Measurements from ENCODE around the gene NRP1.

Gene NRP1

GRCh38 chr10:33260403-33261149 lies 73.9 kb downstream of the NRP1 start:
- no peak for DNase-seq (ENCODE audit: low spot score)

- no peak for DNase-seq (ENCODE audit: low spot score)
These were observed 75.5 kb downstream of the NRP1 start for GRCh38 chr10:33258967-33259366.

GRCh38 chr10:33257439-33258080 lies 76.9 kb downstream of the NRP1 start:
- DNase-seq (ENCODE audit: low spot score) = no peak

GRCh38 chr10:33256458-33256857 lies 78.0 kb downstream of the NRP1 start:
- DNase-seq (ENCODE audit: low spot score) = no peak

GRCh38 chr10:33254556-33255160 lies 79.8 kb downstream of the NRP1 start:
- DNase-seq (ENCODE audit: low spot score) = no peak

- DNase-seq (ENCODE audit: low spot score) = no peak
These were observed 81.1 kb downstream of the NRP1 start for GRCh38 chr10:33253411-33253810.

GRCh38 chr10:33252794-33253203 lies 81.7 kb downstream of the NRP1 start:
- peak; percentile 83 for DNase-seq (ENCODE audit: low spot score)

- DNase-seq (ENCODE audit: low spot score) = no peak
These were observed 82.1 kb downstream of the NRP1 start for GRCh38 chr10:33252324-33252723.

- no peak for DNase-seq (ENCODE audit: low spot score)
These were observed 84.7 kb downstream of the NRP1 start for GRCh38 chr10:33249659-33250345.

GRCh38 chr10:33249137-33249536 lies 85.3 kb downstream of the NRP1 start:
- no peak for DNase-seq (ENCODE audit: low spot score)

GRCh38 chr10:33248638-33249037 lies 85.8 kb downstream of the NRP1 start:
- DNase-seq (ENCODE audit: low spot score) = peak; percentile 65

- DNase-seq (ENCODE audit: low spot score) = no peak
These were observed 87.1 kb downstream of the NRP1 start for GRCh38 chr10:33247221-33247922.

GRCh38 chr10:33245343-33245742 lies 89.1 kb downstream of the NRP1 start:
- no peak for DNase-seq (ENCODE audit: low spot score)

- no peak for DNase-seq (ENCODE audit: low spot score)
These were observed 90.0 kb downstream of the NRP1 start for GRCh38 chr10:33244354-33244967.

- DNase-seq (ENCODE audit: low spot score) = no peak
These were observed 90.8 kb downstream of the NRP1 start for GRCh38 chr10:33243703-33244102.

GRCh38 chr10:33242931-33243330 lies 91.5 kb downstream of the NRP1 start:
- DNase-seq (ENCODE audit: low spot score) = no peak

GRCh38 chr10:33241351-33241750 lies 93.1 kb downstream of the NRP1 start:
- no peak for DNase-seq (ENCODE audit: low spot score)

GRCh38 chr10:33240931-33241330 lies 93.5 kb downstream of the NRP1 start:
- peak; percentile 78 for DNase-seq (ENCODE audit: low spot score)

- no peak for DNase-seq (ENCODE audit: low spot score)
These were observed 94.2 kb downstream of the NRP1 start for GRCh38 chr10:33240258-33240657.

GRCh38 chr10:33239257-33239656 lies 95.2 kb downstream of the NRP1 start:
- DNase-seq (ENCODE audit: low spot score) = no peak

- DNase-seq (ENCODE audit: low spot score) = no peak
These were observed 95.8 kb downstream of the NRP1 start for GRCh38 chr10:33238643-33239042.

Measured in AG08395 (cell line).